Endodermal cell (in vitro differentiated cells): Measurements from ENCODE around the gene ASF1A. TPM values are rescaled to one million over a fixed set of nuclear protein-coding genes. Genes with fewer than 3 reads are reported as not detected.

ENCODE experiments used
- DNase-seq: peaks from one replicate; pipeline ENCODE4 v3.0.0-alpha.2; 2017
- H3K27ac ChIP-seq: 2 replicates; pipeline ENCODE4 v1.5.1; 2013; ENCODE audit warnings: mild to moderate bottlenecking, low read depth, low read length, moderate library complexity
- H3K27me3 ChIP-seq: 2 replicates; pipeline ENCODE4 v1.6.1; 2013; ENCODE audit warnings: mild to moderate bottlenecking, low read length, moderate library complexity; ENCODE audit not compliant: insufficient read depth, control insufficient read depth, poor library complexity, severe bottlenecking
- H3K36me3 ChIP-seq: 2 replicates; pipeline ENCODE4 v1.7.0; 2013; ENCODE audit warnings: mild to moderate bottlenecking, low read length, moderate library complexity; ENCODE audit not compliant: control insufficient read depth, insufficient read depth
- H3K4me1 ChIP-seq: one replicate; pipeline ENCODE4 v1.7.0; 2013; ENCODE audit warnings: low read length; ENCODE audit not compliant: control insufficient read depth, insufficient read depth
- H3K4me3 ChIP-seq: 2 replicates; pipeline ENCODE4 v1.5.1; 2013; ENCODE audit warnings: mild to moderate bottlenecking, low read length, moderate library complexity
- H3K9ac ChIP-seq: 2 replicates; pipeline ENCODE4 v1.6.1; 2013; ENCODE audit warnings: mild to moderate bottlenecking, low read length, moderate library complexity; ENCODE audit not compliant: poor library complexity, severe bottlenecking; ENCODE audit errors: extremely low read depth
- H3K9me3 ChIP-seq: 2 replicates; pipeline ENCODE4 v1.6.1; 2013; ENCODE audit warnings: mild to moderate bottlenecking, low read length, moderate library complexity; ENCODE audit not compliant: control insufficient read depth
- H3K27ac Mint-ChIP-seq: 2 replicates; pipeline ENCODE4 v1.8.0; 2020; ENCODE audit warnings: mixed read lengths
- H3K27me3 Mint-ChIP-seq: 2 replicates; pipeline ENCODE4 v1.8.0; 2021; ENCODE audit warnings: mild to moderate bottlenecking, mixed read lengths; ENCODE audit not compliant: insufficient read depth
- H3K36me3 Mint-ChIP-seq: 2 replicates; pipeline ENCODE4 v1.8.0; 2020; ENCODE audit warnings: low read depth, mixed read lengths
- H3K4me1 Mint-ChIP-seq: 2 replicates; pipeline ENCODE4 v1.8.0; 2020; ENCODE audit warnings: mixed read lengths
- H3K4me3 Mint-ChIP-seq: 2 replicates; pipeline ENCODE4 v1.8.0; 2020; ENCODE audit warnings: mild to moderate bottlenecking, moderate library complexity, mixed read lengths
- H3K9me3 Mint-ChIP-seq: 2 replicates; pipeline ENCODE4 v1.8.0; 2020; ENCODE audit warnings: mild to moderate bottlenecking, mixed read lengths
- WGBS, 2 experiments: methylation state at CpG; one replicate each; pipeline versions ENCODE4 v1.1.5 to v1.1.7; 2013; ENCODE audit warnings: missing lambda C conversion rate in 2 of 2, mixed read lengths in 1 of 2; ENCODE audit not compliant: insufficient coverage in 1 of 2, insufficient read length in 1 of 2; 5-methylcytosine and 5-hydroxymethylcytosine counted together
- total RNA-seq, 2 donors: library from RNA; stranded (reverse); fragmentation: NEBNext Ultra II Directional in 1 of 2; extraction: Animal tissue kit (Norgen Biotek cat#: 25700) in 1 of 2; gene quantifications; 2 replicates in 1 of 2; 3 replicates in 1 of 2; pipeline ENCODE4 v1.2.1, GENCODE V29; 2021
- TF ChIP-seq, protein P1 (sequence below): fragments of 200-600 bp; sonication (generic); conservative IDR thresholded peaks from 2 replicates; pipeline ENCODE4 v1.5.0; 2021; ENCODE audit warnings: antibody characterized with exemption, mild to moderate bottlenecking

The ASF1A gene
- total RNA-seq, 2 donors from 2014 or later: 44.5 to 54.9 TPM

GRCh38 chr6:118952683-118953082, 58.7 kb downstream of the ASF1A start:
- Mint-ChIP-seq H3K36me3 (peaks cover 17% of the 10 kb centered on the region), H3K9me3 (peaks cover 6% of the 10 kb centered on the region), H3K27ac (no peak overlapping the region), H3K4me3 (no peak overlapping the region), H3K27me3 (no peaks in the 10 kb centered on the region), H3K4me1 (no peaks in the 10 kb centered on the region)
- no peak overlapping the region for H3K27ac ChIP-seq
- no peak overlapping the region for H3K4me3 ChIP-seq
- WGBS, 2 experiments: 100% methylated on average over 2 of the region's 2 CpGs; no CpG with 5 or more reads in 1 of the 2 experiments
- TF ChIP-seq, protein P1, sequence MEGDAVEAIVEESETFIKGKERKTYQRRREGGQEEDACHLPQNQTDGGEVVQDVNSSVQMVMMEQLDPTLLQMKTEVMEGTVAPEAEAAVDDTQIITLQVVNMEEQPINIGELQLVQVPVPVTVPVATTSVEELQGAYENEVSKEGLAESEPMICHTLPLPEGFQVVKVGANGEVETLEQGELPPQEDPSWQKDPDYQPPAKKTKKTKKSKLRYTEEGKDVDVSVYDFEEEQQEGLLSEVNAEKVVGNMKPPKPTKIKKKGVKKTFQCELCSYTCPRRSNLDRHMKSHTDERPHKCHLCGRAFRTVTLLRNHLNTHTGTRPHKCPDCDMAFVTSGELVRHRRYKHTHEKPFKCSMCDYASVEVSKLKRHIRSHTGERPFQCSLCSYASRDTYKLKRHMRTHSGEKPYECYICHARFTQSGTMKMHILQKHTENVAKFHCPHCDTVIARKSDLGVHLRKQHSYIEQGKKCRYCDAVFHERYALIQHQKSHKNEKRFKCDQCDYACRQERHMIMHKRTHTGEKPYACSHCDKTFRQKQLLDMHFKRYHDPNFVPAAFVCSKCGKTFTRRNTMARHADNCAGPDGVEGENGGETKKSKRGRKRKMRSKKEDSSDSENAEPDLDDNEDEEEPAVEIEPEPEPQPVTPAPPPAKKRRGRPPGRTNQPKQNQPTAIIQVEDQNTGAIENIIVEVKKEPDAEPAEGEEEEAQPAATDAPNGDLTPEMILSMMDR: no peak
- peaks cover 21% of the 10 kb centered on the region for H3K36me3 ChIP-seq
- no peaks in the 10 kb centered on the region for H3K27me3 ChIP-seq
- DNase-seq: no peak
- peaks cover under 1% of the 10 kb centered on the region for H3K9me3 ChIP-seq
- H3K4me1 ChIP-seq: no peaks in the 10 kb centered on the region
- no peak overlapping the region for H3K9ac ChIP-seq

DNA sequence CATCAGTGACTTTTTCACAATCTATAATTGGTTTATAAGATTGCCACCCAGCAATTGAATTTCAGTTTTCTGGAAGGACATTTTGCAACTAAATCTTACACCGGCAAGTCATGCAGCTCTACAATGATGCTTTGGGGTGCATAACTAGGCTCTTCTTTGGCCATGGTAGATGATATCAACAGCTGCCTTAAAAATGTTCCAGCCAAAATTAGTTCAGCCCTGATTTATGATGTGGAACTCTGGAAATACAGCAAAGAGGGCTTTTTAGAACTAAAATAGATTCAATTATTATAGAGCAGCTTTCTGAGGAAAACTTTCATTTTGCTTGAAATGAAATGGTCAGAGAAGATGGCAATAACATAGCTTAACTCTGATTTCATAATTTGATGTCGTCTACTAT, 59.4 kb downstream of the ASF1A start:
- H3K36me3 ChIP-seq: peaks cover 28% of the 10 kb centered on the region
- no peak overlapping the region for H3K4me3 ChIP-seq
- Mint-ChIP-seq H3K36me3 (peaks cover 22% of the 10 kb centered on the region), H3K9me3 (peaks cover 6% of the 10 kb centered on the region), H3K27me3 (no peaks in the 10 kb centered on the region), H3K4me3 (no peak overlapping the region), H3K27ac (no peak overlapping the region), H3K4me1 (no peaks in the 10 kb centered on the region)
- TF ChIP-seq, protein P1: no peak
- H3K4me1 ChIP-seq: no peaks in the 10 kb centered on the region
- no peak for DNase-seq
- no peak overlapping the region for H3K27ac ChIP-seq
- H3K27me3 ChIP-seq: no peaks in the 10 kb centered on the region
- H3K9me3 ChIP-seq: no peaks in the 10 kb centered on the region
- H3K9ac ChIP-seq: no peak overlapping the region
- 100% methylated on average over 1 to 2 of the region's 2 CpGs for WGBS, 2 experiments

Other genes with a start within 250 kb of the ASF1A start
- gene CEP85L, start 242.6 kb upstream of the ASF1A start, total RNA-seq: 10 to 100 TPM in 1 of 2 donors, 1 to 10 TPM in 1; 6.7 to 10.2 TPM
- gene MCM9, start 41.0 kb downstream of the ASF1A start, total RNA-seq: 10 to 100 TPM; 17.8 to 21.2 TPM
- gene FAM184A, start 184.5 kb downstream of the ASF1A start, total RNA-seq: 100 to 1,000 TPM; 205 to 216 TPM